Embryonic facial prominence (tissue), 1 donor: ENCODE measurements around the gene TSEN34.
A peak's percentile ranks its signal among the peaks of the same experiment; 100 is the strongest.
"Not testable (repeated sequence)": the region's sequence is repeated elsewhere in the genome, so short reads cannot be mapped to it uniquely, and the experiment has no call there.

ENCODE experiments used
- DNase-seq: peaks from one replicate; pipeline ENCODE4 v3.0.0-alpha.2; 2016; ENCODE audit errors: extremely low spot score

TSEN34 gene

DNA sequence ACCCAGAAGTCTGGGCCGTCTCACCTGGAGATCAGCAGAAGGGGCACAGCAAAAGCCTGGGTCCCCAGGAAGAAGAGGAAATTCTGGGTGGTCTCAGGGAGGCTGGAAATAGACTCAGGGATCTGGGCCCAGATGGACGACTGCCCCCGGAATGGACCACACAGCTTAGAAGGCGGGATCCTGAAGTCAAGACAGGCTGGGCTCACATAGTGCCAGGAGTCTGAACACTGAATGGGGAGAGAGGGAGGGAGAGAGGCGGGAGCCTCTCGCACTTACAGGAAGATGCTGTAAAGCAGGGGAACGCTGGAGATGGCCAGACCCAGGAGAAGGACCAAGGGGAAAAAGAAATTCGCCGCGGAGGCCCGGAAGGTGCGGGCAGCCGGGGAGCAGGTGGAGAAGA lies 30.3 kb upstream of the TSEN34 start:
- no peak for DNase-seq

GRCh38 chr19:54162241-54162805 lies 28.8 kb upstream of the TSEN34 start:
- no peak for DNase-seq

DNA sequence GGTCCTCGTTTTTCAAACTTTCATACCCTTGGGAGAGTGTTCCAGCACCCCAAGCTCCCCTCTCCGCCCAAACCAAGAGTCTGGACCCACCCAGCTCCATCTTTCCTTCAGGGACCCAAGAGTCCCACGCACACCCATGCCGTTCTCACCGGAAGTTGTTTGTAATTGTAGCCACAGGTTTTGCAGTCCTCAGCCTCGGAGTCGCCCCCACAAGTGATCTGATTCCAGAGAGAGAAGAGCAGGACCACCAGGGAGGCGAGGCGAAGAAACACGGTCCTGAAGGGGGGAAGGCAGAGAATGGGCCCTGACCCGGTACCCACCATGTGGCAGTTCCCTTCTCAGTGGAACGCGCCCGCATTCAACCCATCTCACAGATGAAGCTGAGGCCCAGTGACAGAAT lies 28.2 kb upstream of the TSEN34 start:
- DNase-seq: no peak

DNA sequence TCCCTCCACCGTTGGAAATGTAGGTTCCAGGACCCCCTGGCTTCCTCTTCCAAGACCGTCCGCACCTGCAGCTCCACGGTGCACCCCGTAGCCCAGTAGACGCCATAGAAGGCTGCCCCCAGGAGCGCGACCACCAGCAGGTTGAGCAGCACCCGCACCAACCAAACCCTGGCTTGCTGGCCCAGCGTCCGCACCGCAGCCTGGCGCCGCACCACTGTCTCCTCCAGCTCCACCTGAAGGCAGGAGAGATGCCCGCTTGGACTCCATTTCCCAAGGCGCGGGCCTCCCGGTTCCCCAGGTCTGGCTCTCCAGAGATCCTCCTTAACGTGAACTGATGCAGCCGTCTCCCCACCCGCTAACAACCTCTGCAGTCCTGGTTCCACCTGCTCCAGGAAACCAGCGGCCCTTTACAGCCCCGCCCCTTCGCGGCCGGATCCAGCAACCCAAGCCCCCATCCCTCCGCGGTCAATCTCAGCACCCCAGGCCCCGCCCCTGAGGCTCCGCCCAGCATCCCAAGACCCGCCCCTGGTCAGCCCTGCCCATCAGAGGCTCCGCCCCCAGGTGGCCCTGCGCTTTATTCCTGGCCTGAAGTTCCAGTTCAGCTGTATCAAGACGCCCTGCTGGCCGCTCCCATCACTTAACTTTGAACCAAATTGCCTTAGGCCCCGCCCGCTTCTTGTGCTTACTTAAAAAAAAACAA lies 26.6 kb upstream of the TSEN34 start:
- DNase-seq: no peak

DNA sequence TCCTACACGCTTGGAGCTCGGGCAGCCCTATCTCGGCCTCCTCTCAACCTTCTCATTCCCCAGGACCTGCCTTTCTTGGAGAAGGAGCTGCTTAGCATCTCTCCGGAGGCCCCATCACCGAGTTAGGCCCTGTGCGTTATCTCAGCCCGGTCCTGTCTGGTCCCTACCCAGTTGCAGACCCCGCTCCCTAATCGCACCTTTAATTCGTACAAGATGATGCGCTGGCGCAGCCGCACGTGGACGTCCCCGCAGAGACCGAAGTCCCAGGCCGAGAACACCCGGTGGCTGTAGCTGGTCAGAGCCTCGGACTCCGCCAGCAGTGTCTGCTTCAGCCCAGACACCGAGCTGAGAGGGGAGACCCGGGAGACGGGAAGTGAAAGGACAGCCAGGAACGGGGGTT lies 25.9 kb upstream of the TSEN34 start:
- DNase-seq: no peak

DNA sequence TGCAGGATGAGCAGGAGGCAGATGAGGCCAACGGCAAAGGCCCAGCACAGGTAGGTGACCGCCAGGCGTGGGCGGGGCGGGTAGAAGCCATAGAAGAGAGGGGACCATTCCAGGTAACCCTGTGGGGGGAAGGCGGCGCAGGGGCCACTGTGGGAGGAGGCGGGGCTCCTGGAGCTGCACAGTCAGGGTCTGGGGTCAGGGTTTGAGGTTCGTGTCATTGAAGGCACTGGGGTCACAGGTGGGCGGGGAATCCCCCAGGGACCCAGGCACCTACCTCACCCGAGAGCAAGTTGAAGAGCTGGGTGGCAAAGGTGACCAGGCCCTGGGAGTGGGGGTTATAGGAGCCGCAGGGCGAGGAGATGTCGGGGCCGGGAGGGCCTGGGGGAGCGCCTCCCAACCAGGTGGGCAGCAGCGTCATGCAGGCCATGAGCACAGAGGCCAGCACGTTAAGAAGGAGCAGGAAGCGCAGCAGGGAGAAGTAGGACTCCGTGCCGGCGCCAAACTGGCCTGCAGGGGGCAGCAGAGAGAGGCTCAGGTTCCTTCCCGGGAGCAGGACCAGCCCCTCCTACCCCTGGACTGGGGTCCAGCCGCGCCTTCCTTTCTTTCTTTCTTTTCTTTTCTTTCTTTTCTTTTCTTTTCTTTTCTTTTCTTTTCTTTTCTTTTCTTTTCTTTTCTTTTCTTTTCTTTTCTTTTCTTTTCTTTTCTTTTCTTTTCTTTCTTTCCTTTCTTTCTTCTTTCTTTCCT lies 22.8 kb upstream of the TSEN34 start:
- peak; percentile 53 for DNase-seq

DNA sequence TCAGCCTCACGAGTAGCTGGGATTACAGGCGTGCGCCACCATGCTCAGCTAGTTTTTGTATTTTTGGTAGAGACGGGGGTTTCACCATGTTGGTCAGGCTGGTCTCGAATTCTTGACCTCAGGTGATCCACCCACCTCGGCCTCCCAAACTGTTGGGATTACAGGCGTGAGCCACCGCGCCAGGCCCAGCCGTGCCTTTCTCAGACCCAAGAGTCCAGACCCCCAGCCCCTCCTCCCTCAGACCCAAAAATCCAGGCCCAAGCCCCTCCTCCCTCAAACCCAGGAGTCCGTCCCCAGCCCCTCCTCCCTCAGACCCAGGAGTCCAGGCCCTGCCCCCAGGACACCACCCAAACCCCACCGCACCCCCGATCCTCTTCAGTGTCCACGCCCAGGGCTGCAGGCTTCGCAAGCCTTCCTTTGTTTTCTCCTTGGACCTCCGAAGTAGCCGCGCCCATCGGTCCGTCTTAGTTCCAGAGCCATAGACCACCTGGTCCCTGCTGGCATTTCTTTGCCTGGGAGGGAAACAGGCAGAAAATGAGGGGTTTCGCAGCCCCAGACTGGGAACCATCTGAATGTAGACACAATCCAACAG lies 21.9 kb upstream of the TSEN34 start:
- no peak for DNase-seq

DNA sequence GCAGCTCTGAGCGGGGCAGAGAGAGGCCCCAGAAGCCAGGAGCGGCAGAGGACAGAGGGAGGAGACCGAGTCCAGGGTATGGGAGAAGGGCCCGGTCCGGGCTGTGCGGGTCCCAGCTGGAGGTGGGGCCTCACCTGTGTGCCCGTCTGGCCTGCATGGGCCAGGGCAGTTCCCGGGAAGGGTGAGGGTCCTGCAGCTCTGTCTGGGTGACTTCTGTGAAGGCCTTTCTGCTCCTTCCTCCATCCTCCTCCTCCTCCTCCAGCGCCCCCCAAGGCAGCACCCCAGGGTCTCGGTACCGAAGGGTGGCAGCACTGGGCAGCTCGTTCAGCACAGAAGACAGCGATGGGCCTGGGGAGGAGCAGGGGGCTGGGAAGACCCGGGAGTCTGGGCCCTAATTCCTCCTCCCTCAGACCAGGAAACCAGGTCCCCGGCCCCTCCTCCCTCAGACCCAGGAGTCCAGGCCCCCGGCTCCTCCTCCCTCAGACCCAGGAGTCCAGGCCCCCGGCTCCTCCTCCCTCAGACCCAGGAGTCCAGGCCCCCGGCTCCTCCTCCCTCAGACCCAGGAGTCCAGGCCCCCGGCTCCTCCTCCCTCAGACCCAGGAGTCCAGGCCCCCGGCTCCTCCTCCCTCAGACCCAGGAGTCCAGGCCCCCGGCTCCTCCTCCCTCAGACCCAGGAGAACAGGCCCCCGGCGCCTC lies 19.2 kb upstream of the TSEN34 start:
- DNase-seq: not testable (repeated sequence)

DNA sequence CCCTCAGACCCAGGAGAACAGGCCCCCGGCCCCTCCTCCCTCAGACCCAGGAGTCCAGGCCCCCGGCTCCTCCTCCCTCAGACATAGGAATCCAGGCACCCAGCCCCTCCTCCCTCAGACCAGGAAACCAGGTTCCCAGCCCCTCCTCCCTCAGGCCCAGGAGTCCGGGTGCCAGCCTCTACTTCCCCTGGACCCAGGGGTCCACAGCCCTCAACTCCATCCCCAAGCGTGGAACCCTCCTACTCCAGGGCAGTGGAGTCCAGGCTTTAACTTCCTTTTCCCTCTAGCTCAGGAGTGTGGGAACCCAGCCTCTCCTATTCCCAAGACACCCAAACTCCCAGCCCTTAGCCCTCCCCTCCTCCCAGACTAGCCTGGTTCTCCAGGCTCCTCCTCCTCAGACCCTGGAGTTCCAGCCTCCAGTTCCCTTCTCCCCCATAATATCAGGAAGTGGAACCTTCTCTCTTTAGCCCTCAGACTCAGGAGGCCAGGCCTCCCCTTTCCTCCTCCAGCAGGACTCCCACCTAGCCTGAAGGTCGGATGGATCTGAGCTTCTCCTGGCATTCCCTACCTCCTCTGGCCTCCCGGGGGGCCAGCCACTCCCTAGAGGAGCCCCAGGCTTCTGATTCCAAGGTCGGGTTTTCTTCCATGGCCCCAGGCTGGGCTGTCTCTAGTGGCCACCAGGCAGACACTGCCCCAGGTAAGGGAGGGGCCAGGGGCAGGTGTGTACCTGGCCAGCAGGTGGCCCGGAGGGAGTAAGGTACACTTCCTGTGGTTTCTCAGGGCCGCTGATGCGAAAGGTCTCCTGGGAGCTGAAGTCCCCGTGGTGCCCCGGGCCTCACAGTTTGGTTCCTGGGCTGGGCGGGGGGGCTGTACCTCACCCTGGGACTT lies 18.4 kb upstream of the TSEN34 start, which contains the start of gene TMC4:
Gene TMC4, minus strand, starts transcription at position 690 of the 888 bp plus-strand sequence. Its CDS starts 43 bp downstream, at position 647.
- no peak for DNase-seq

DNA sequence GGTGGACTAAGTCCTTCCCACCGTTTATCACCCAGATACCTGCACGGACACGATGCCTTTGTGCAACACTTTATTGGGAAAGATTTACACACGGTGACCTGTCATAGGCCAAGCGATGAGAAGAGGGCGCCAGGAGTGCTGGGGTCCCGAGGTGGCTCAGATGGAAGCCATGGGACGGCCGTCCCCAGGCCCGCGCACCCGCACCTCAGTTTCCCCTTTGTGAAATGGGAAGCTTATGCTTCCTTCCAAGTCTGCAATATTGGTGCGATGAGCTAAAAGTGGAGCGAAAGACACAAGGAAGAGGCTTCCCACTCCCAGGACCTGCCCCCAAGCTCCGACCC lies 17.8 kb upstream of the TSEN34 start:
- DNase-seq: no peak

GRCh38 chr19:54173951-54174834 lies 16.9 kb upstream of the TSEN34 start:
- DNase-seq: no peak

GRCh38 chr19:54178581-54179261 lies 12.4 kb upstream of the TSEN34 start:
- no peak for DNase-seq

DNA sequence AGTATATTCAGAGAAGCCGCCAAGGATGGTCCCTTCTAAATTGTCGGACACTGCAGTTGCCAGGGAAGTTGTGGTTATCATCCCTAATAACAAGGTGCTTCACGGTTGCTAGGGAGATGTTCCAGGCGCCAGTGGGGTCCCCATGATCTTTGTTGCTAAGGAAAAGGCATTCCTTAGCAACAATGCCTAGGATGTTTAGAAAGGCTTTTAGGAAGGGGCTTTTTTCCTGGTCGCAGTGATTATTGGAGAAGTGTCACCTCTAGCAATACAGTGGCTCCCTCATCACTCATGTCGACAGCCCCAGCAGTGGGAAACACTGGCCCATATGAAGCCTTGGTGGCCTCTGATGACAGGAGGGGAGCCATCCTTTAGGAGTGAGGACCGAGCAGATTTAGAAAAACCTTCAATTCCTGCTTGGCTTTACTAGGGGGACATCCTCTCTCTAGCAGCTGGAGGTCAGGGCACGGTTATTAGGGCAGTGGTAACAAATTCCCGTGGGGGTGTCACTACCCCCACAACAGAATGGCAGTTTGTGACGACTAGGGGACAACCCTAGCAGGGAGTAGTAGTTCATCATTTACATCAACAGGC lies 11.8 kb upstream of the TSEN34 start:
- DNase-seq: no peak

DNA sequence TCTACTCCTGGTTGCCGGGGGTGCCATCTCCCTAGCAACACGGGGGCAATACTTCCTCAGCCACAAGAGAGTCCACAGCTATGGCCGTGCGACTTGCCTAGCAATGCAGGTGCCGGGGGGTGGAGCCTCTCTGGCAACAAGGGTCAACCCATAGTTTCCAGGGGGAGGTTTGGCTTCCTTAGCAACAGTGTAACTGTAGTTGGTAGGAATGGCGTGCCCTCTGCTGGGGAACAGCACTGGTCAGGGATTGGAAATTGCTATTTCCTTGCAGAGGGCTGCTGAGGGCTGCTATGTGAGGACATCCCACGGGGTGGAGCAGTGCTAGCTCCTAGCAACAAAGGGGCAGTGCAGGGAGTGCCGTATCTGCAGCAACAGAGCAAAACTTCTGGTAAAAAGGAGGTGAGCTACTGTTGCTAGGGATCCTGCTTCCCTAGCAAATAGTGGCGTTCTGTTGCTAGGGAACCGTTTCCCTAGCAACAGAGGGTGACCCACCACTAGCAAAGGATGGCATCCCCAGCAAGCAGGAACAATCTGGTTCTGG lies 11.1 kb upstream of the TSEN34 start:
- DNase-seq: no peak

- DNase-seq: no peak
These were observed 10.4 kb upstream of the TSEN34 start for GRCh38 chr19:54180691-54181091.

- not testable (repeated sequence) for DNase-seq
These were observed 9.2 kb upstream of the TSEN34 start for GRCh38 chr19:54181894-54182293.

GRCh38 chr19:54183431-54183830 lies 7.7 kb upstream of the TSEN34 start:
- DNase-seq: no peak

GRCh38 chr19:54186351-54186750 lies 4.8 kb upstream of the TSEN34 start:
- no peak for DNase-seq

GRCh38 chr19:54186934-54187381 lies 4.2 kb upstream of the TSEN34 start:
- DNase-seq: no peak
